Islet precursor cell (in vitro differentiated cells): ENCODE data around the gene XPO1.
"Not testable (repeated sequence)": the region's sequence is repeated elsewhere in the genome, so short reads cannot be mapped to it uniquely, and the experiment has no call there.

Source experiments
- DNase-seq: peaks from one replicate; pipeline ENCODE4 v3.0.0-alpha.2; 2018

The XPO1 gene

GRCh38 chr2:61465045-61465444 lies 73.1 kb downstream of the XPO1 start:
- DNase-seq = no peak

- DNase-seq = no peak
Measured at GRCh38 chr2:61463769-61464475, 74.2 kb downstream of the XPO1 start.

DNA sequence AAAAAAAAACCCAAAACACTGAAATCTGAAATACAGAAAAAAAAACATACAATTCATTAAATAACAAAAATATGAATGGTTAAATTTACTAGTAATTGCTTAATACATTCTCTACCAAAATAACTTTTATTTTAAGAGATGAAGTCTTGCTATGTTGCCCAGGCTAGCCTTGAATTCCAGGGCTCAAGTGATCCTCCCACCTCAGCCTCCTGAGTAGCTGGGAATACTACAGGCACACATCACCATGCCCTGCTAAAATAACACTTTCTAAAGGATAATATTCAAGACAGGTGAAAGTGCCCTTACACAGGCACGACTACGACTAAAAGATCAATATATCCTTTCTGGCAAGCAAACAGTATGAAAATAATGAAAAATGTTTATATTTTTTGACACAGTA lies 76.8 kb downstream of the XPO1 start:
- no peak for DNase-seq

DNA sequence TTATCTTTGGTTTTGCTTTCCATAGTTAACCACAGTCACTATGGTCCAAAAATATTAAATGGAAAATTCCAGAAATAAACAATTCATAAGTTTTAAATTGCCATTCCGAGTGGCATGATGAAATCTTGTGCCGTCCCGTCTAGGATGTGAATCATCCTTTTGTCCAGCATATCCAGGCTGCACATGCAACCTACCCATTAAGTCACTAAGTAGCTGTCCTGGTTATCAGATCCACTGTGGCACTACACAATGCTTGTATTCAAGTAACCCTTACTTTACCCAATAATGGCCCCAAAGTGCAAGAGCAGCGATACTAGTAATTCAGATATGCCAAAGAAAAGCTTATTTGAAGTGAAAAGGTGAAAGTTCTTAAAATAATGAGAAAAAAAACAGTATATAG lies 78.0 kb downstream of the XPO1 start:
- DNase-seq = peak; percentile 79

DNA sequence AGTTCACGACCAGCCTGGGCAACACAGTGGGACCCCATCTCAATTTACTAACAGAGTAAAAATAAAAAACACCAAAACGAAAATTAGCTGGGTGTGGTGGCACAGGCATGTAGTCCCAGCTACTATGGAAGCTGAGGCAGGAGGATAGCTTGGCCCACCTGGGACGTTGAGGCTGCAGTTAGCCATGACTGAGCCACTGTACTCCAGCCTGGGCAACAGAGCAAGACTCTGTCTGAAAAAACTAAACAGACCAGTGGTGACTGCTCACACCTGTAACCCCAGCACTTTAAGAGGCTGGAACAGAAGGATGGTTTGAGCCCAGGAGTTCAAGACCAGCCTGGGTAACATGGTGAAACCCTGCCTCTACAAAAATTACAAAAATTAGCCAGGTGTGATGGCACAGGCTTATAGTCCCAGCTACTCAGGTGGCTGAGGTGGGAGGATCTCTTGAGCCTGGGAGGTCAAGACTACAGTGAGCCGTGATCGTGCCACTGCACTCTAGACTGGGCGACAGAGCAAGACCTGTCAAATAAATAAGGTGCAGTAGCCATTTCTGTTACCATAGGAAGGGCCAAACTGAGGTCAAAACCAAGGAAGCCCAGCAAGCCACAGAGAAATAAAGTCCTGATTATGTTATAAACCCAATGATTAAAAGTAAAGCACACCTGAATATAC lies 81.3 kb downstream of the XPO1 start:
- no peak for DNase-seq

DNA sequence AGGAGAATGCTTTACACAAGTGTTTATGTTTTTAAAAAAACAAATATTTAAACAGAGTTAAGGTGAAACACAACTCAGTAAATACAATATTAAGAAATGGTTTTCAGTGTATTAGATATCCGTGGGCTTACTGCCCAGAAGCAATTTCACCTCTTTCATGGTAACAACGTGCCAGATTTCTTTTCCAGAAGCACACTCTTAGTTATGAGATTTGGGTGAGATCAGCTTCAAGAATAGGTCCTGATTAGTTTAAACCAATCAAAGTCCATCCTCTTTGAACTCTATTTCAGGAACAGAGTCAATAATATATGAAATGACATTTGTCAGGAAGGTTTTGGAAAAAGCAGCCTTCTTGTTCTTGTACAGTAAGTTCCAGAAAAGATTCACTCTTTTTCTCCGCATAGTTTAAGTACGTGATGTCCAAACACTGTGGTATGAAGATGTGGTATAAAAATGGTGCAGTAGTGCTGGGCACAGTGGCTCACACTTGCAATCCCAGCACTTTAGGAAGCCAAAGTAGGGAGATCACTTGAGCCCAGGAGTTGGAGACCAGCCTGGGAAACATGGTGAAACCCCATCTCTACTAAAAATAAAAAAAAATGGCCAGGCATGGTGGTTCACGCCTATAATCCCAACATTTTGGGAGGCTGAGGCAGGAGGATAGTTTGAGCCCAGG lies 81.9 kb downstream of the XPO1 start:
- no peak for DNase-seq

- not testable (repeated sequence) for DNase-seq
Measured at GRCh38 chr2:61454972-61455371, 83.2 kb downstream of the XPO1 start.

- no peak for DNase-seq
Measured at GRCh38 chr2:61454383-61454782, 83.8 kb downstream of the XPO1 start.

- no peak for DNase-seq
Measured at GRCh38 chr2:61452392-61452791, 85.8 kb downstream of the XPO1 start.

GRCh38 chr2:61451178-61451577 lies 87.0 kb downstream of the XPO1 start:
- DNase-seq = no peak

GRCh38 chr2:61450144-61450543 lies 88.0 kb downstream of the XPO1 start:
- DNase-seq = no peak

DNA sequence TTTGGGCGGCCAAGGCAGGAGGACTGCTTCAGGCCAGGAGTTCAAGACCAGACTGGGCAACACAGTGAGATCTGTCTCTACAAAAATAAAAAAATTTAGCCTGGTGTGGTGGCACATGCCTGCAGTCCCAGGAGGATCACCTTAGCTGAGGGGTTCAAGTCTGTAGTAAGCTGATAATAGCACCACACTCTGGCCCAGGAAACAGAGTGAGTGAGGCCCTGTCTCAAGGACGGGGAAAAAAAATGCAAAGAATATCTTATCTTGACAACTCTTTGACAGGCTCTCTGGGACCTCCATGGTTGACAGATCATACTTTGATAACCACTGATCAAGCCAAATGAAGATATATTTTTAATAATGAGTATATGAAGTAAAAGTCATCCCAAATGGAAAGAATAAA lies 89.9 kb downstream of the XPO1 start:
- DNase-seq = no peak

DNA sequence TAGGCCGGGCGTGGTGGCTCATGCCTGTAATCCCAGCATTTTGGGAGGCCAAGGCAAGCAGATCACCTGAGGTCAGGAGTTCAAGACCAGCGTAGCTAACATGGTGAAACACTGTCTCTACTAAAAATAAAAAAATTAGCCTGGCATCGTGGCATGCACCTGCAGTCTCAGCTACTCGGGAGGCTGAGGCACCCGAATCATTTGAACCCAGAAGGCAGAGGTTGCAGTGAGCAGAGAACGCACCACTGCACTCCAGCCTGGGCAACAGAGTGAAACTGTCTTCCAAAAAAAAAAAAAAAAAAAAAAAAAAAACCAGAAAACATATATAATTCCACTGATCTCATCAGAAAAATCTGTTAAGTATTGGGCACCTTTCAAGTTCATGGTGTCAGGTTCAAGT lies 91.2 kb downstream of the XPO1 start:
- DNase-seq = not testable (repeated sequence)

DNA sequence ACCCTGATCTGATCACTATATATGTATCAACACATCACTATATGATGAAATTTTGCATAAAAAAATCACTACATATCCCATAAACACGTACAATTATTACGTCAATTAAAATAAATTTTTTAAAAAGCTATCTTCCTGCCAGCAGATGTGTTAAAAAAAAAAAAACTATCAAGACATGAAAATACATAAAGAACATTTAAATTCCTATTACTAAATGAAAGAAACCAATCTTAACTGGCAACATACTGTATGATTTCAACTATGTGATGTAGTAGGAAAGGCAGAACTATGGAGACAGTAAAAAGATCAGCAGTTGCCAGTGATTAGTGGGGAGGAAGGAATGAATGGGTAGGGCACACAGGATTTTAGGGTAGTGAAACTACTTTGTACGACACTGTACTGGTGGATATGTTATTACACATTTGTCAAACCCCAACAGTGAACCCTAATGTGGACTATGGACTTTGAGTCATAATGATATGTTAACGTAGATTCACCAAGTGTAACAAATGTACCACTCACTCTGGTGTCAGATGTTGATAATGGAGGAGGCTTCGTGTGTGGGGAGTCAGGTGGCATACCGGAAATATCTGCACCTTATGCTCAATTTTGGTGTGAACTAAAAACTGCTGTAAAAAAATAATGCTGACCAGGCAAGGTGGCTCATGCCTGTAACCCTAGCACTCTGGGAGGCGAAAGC lies 94.7 kb downstream of the XPO1 start:
- no peak for DNase-seq

GRCh38 chr2:61439241-61440002 lies 98.7 kb downstream of the XPO1 start:
- DNase-seq = no peak

DNA sequence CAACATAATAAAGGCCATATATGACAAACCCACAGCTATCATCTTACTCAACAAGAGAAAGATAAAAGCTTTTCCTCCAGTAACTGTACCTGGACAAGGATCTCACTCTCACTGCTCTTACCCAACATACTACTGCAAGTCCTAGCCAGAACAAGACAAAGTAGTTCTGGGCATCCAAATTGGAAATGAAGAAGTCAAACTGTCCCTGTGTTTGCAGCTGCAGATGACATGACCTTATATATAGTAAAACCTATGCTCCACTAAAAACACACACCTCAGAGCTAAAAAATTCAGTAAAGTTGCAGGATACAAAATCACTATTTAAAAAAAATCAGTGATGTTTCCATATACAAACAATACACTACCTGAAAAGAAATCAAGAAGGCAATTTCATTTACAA lies 99.5 kb downstream of the XPO1 start:
- DNase-seq = no peak

GRCh38 chr2:61437170-61437569 lies 101.0 kb downstream of the XPO1 start:
- DNase-seq = no peak

- DNase-seq = no peak
Measured at GRCh38 chr2:61436092-61436491, 102.1 kb downstream of the XPO1 start.

DNA sequence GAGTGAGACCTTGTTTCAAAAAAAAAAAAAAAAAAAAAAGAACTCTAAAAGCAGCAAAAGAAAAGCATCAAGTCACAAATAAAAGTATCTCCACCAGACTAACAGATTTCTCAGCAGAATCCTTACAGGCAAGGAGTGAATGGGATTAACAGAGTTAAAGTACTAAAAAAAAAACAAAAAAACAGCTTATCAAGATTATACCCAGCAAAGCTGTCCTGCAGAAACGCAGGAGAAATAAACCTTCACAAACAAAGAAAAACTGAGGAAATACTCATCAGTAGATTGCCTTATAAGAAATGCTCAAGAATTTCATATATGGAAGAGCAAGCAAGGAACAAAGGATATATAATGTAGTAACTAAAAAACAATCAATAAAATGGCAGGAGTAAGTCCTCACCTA lies 102.9 kb downstream of the XPO1 start:
- DNase-seq = no peak

DNA sequence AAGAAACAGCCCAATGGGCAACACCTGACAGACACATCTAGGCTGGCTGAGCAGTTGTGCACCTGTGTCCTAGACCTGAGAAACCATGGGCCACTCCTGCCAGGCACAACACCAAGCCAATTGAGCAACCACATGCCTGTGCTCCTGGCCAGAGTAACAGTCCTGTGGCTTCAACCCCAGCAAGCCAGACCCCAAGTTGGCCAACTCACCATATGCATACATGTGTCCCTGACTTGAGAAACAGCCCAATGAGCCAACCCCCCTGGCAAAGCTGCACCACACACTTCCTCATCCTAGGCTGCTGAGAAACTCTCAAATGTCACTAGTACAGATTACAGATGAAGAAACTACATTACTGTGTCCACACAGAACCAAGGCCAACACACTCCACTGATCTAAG lies 103.8 kb downstream of the XPO1 start:
- no peak for DNase-seq

DNA sequence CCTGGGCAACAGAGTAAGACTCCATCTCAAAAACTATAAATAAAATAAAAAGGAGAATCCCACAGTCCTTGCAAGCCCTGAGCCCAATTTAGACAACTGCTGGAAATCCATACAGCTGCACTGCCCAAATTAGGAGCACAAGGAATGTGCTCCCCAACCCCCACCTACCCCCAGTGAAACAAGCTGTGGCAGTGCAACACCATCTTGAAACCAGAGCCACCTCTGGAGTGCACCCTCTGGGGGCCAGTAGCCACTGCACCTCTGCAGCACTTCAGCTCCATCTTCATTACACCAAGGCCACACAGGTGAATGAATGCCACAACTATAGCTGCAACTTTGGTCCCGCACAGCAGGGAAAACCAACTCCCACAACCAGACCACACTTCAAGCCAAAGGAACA lies 104.5 kb downstream of the XPO1 start:
- no peak for DNase-seq

- DNase-seq = no peak
Measured at GRCh38 chr2:61432990-61433389, 105.2 kb downstream of the XPO1 start.

DNA sequence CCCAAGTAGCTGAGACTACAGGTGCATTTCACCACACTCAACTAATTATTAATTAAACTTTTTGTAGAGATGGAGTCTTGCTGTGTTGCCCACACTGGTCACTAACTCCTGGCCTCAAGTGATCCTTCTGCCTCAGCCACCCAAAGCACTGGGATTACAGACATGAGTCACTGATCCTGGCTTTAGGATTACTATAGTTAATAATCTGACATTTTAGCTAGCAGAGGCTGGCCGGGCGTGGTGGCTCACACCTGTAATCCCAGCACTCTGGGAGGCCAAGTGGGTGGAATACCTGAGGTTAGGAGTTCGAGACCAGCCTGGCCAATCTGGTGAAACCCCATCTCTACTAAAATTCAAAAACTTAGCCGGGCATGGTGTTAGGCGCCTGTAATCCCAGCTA lies 106.8 kb downstream of the XPO1 start:
- no peak for DNase-seq
